HepG2 (cell line): ENCODE results near the gene APOC3. TPM values are rescaled to one million over a fixed set of nuclear protein-coding genes. Genes with fewer than 3 reads are reported as not detected.
A peak's percentile ranks its signal among the peaks of the same experiment; 100 is the strongest.

Source experiments
- AGO1 ChIP-seq: fragments of 200-400 bp; formaldehyde crosslinking; IDR thresholded peaks from 2 replicates; pipeline ENCODE4 v1.6.1; 2017; ENCODE audit warnings: mild to moderate bottlenecking, low read depth, low read length, moderate library complexity; ENCODE audit not compliant: poor library complexity, severe bottlenecking
- KDM4B ChIP-seq: sonication (generic); formaldehyde crosslinking; IDR thresholded peaks from 2 replicates; pipeline ENCODE4 v1.4.0; 2020; ENCODE audit warnings: missing genetic modification reagents
- SP140L ChIP-seq: sonication (generic); formaldehyde crosslinking; IDR thresholded peaks from 2 replicates; pipeline ENCODE4 v1.4.0; 2020; ENCODE audit warnings: missing genetic modification reagents, borderline replicate concordance
- TSC22D2 ChIP-seq: sonication (generic); formaldehyde crosslinking; IDR thresholded peaks from 2 replicates; pipeline ENCODE4 v1.5.1; 2020; ENCODE audit warnings: missing genetic modification reagents, mild to moderate bottlenecking, borderline replicate concordance
- ZNF326 ChIP-seq: sonication (generic); formaldehyde crosslinking; IDR thresholded peaks from 2 replicates; pipeline ENCODE4 v1.4.0; 2020; ENCODE audit warnings: missing genetic modification reagents, borderline replicate concordance
- ZNF430 ChIP-seq: sonication (generic); formaldehyde crosslinking; IDR thresholded peaks from 2 replicates; pipeline ENCODE4 v1.9.0; 2021; ENCODE audit warnings: mild to moderate bottlenecking, missing genetic modification reagents
- ZNF556 ChIP-seq: sonication (generic); formaldehyde crosslinking; IDR thresholded peaks from 2 replicates; pipeline ENCODE4 v1.4.0; 2020; ENCODE audit warnings: mild to moderate bottlenecking, missing genetic modification reagents, borderline replicate concordance
- ZNF703 ChIP-seq: sonication (generic); formaldehyde crosslinking; IDR thresholded peaks from 2 replicates; pipeline ENCODE4 v1.5.1; 2020; ENCODE audit warnings: missing genetic modification reagents, mild to moderate bottlenecking, moderate library complexity, borderline replicate concordance
- ZNF792 ChIP-seq: IDR thresholded peaks from 2 replicates; pipeline ENCODE4 v1.6.1; 2016
- polyA plus RNA-seq, 8 experiments: library from polyadenylated mRNA; depleted of rRNA in 3 of 8; stranded (reverse) in 7 of 8; unstranded in 1 of 8; fragments of >200 nt; fragmentation: Illumina TruSeq in 4 of 8; extraction: Trizol in 4 of 8; gene quantifications; 2 replicates each; pipeline versions ENCODE4 v1.2.1 to v1.2.3, GENCODE V29; 2011 to 2016; ENCODE audit warnings: low read depth in 4 of 8, missing spikeins in 1 of 8, mixed read lengths in 1 of 8; ENCODE audit not compliant: insufficient read depth in 1 of 8
- total RNA-seq, 5 experiments: library from RNA; depleted of rRNA; stranded (reverse); fragments of >200 nt; fragmentation: Illumina TruSeq; extraction: Trizol; gene quantifications; 2 replicates each; pipeline ENCODE4 v1.2.3, GENCODE V29; 2016; ENCODE audit warnings: low read depth in 1 of 5
- TF ChIP-seq, protein P1 (sequence below): sonication (generic); formaldehyde crosslinking; IDR thresholded peaks from 2 replicates; pipeline ENCODE4 v1.4.0; 2020; ENCODE audit warnings: mild to moderate bottlenecking, missing genetic modification reagents
- TF ChIP-seq, protein P2 (sequence below): sonication (generic); formaldehyde crosslinking; conservative IDR thresholded peaks from 2 replicates; pipeline ENCODE4 v1.4.0; 2020; ENCODE audit warnings: missing genetic modification reagents
- TF ChIP-seq, protein P3 (sequence below): sonication (generic); formaldehyde crosslinking; IDR thresholded peaks from 2 replicates; pipeline ENCODE4 v1.5.1; 2020; ENCODE audit warnings: mild to moderate bottlenecking, missing genetic modification reagents, borderline replicate concordance
- TF ChIP-seq, protein P4 (sequence below): IDR thresholded peaks from 2 replicates; pipeline ENCODE4 v1.6.1; 2016; ENCODE audit warnings: missing compliant biosample characterization, missing genetic modification reagents, borderline replicate concordance
- TF ChIP-seq, protein P5 (sequence below): sonication (generic); formaldehyde crosslinking; IDR thresholded peaks from 2 replicates; pipeline ENCODE4 v1.4.0; 2020; ENCODE audit warnings: missing genetic modification reagents
- TF ChIP-seq, protein P6 (sequence below): sonication (generic); formaldehyde crosslinking; IDR thresholded peaks from 2 replicates; pipeline ENCODE4 v1.9.0; 2021; ENCODE audit warnings: missing genetic modification reagents, mild to moderate bottlenecking, borderline replicate concordance
- TF ChIP-seq, protein P7 (sequence below): sonication (generic); formaldehyde crosslinking; IDR thresholded peaks from 2 replicates; pipeline ENCODE4 v1.8.0; 2022; ENCODE audit warnings: mild to moderate bottlenecking, missing genetic modification reagents; ENCODE audit not compliant: insufficient replicate concordance

Gene APOC3
- total and polyA plus RNA-seq, 2 of the 13 experiments (the other 11 are each of a cell fraction or from before 2014, with no cell fraction given) = 314 to 687 TPM

DNA sequence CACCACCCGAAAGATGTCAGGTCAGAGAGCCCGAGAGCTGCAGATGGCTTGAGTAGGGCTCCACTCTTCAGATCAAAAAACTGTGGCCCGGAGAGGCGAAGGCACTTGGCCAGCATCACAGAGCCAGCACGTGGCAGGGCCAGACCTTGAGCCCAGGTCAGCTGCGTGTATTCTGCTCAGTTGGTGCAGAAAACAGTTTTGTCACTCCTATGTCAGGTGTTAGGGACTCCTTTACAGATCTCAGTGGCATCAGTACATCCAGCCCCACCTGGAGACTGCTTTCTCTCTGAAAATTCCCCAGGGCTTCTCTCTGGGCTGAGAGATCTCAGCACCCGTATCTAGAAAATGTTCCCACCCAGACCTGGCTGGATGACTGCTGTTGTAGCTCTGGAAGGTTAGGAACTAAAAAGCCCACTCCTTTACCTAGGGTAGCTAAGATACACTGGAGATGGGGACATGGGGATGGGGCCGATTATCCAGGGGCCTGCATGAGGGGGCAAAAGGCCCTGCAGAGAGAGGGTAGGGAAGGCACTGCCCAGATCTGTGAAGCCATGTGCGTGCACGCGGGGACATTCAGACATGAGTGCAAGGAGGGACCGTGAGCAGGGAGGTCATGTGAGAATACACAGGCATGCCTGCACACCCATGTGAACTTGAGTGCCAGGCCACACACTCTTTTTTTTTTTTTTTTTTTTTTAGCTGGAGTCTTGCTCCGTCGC, 4.3 kb downstream of the APOC3 start (continued):
- TF ChIP-seq, protein P1, sequence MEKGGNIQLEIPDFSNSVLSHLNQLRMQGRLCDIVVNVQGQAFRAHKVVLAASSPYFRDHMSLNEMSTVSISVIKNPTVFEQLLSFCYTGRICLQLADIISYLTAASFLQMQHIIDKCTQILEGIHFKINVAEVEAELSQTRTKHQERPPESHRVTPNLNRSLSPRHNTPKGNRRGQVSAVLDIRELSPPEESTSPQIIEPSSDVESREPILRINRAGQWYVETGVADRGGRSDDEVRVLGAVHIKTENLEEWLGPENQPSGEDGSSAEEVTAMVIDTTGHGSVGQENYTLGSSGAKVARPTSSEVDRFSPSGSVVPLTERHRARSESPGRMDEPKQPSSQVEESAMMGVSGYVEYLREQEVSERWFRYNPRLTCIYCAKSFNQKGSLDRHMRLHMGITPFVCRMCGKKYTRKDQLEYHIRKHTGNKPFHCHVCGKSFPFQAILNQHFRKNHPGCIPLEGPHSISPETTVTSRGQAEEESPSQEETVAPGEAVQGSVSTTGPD (CRISPR knock-in tag) = no peak
- peak; percentile 23; the same call in 1 of the 2 replicates for TF ChIP-seq SP140L
- no peak for TF ChIP-seq TSC22D2
- TF ChIP-seq, protein P2, sequence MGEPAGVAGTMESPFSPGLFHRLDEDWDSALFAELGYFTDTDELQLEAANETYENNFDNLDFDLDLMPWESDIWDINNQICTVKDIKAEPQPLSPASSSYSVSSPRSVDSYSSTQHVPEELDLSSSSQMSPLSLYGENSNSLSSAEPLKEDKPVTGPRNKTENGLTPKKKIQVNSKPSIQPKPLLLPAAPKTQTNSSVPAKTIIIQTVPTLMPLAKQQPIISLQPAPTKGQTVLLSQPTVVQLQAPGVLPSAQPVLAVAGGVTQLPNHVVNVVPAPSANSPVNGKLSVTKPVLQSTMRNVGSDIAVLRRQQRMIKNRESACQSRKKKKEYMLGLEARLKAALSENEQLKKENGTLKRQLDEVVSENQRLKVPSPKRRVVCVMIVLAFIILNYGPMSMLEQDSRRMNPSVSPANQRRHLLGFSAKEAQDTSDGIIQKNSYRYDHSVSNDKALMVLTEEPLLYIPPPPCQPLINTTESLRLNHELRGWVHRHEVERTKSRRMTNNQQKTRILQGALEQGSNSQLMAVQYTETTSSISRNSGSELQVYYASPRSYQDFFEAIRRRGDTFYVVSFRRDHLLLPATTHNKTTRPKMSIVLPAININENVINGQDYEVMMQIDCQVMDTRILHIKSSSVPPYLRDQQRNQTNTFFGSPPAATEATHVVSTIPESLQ (CRISPR knock-in tag) = peak; percentile 82; the same call in 1 of the 2 replicates
- TF ChIP-seq, protein P3, sequence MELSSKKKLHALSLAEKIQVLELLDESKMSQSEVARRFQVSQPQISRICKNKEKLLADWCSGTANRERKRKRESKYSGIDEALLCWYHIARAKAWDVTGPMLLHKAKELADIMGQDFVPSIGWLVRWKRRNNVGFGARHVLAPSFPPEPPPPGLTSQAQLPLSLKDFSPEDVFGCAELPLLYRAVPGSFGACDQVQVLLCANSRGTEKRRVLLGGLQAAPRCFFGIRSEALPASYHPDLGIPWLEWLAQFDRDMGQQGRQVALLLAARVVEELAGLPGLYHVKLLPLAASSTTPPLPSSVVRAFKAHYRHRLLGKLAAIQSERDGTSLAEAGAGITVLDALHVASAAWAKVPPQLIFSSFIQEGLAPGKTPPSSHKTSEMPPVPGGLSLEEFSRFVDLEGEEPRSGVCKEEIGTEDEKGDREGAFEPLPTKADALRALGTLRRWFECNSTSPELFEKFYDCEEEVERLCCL = peak; percentile 60; the same call in 1 of the 2 replicates
- peak; percentile 55; the same call in 1 of the 2 replicates for TF ChIP-seq ZNF556 (CRISPR knock-in tag)
- TF ChIP-seq, protein P4, sequence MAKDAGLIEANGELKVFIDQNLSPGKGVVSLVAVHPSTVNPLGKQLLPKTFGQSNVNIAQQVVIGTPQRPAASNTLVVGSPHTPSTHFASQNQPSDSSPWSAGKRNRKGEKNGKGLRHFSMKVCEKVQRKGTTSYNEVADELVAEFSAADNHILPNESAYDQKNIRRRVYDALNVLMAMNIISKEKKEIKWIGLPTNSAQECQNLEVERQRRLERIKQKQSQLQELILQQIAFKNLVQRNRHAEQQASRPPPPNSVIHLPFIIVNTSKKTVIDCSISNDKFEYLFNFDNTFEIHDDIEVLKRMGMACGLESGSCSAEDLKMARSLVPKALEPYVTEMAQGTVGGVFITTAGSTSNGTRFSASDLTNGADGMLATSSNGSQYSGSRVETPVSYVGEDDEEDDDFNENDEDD (CRISPR knock-in tag) = peak; percentile 89; the same call in 1 of the 2 replicates
- TF ChIP-seq, protein P5, sequence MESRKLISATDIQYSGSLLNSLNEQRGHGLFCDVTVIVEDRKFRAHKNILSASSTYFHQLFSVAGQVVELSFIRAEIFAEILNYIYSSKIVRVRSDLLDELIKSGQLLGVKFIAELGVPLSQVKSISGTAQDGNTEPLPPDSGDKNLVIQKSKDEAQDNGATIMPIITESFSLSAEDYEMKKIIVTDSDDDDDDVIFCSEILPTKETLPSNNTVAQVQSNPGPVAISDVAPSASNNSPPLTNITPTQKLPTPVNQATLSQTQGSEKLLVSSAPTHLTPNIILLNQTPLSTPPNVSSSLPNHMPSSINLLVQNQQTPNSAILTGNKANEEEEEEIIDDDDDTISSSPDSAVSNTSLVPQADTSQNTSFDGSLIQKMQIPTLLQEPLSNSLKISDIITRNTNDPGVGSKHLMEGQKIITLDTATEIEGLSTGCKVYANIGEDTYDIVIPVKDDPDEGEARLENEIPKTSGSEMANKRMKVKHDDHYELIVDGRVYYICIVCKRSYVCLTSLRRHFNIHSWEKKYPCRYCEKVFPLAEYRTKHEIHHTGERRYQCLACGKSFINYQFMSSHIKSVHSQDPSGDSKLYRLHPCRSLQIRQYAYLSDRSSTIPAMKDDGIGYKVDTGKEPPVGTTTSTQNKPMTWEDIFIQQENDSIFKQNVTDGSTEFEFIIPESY = peak; percentile 62; the same call in 1 of the 2 replicates
- peak; percentile 71 for TF ChIP-seq ZNF792 (CRISPR knock-in tag)
- TF ChIP-seq, protein P6, sequence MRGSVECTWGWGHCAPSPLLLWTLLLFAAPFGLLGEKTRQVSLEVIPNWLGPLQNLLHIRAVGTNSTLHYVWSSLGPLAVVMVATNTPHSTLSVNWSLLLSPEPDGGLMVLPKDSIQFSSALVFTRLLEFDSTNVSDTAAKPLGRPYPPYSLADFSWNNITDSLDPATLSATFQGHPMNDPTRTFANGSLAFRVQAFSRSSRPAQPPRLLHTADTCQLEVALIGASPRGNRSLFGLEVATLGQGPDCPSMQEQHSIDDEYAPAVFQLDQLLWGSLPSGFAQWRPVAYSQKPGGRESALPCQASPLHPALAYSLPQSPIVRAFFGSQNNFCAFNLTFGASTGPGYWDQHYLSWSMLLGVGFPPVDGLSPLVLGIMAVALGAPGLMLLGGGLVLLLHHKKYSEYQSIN (CRISPR knock-in tag) = no peak
- TF ChIP-seq ZNF703 (CRISPR knock-in tag) = 0 out of 2 replicates have a peak, but pooled peaks have one; percentile 63
- peak; percentile 66; the same call in 1 of the 2 replicates for TF ChIP-seq ZNF326 (CRISPR knock-in tag)
- TF ChIP-seq ZNF430 (CRISPR knock-in tag) = 0 out of 2 replicates have a peak, but pooled peaks have one; percentile 88
- TF ChIP-seq KDM4B (CRISPR knock-in tag) = peak; percentile 84; the same call in 1 of the 2 replicates
- TF ChIP-seq, protein P7, sequence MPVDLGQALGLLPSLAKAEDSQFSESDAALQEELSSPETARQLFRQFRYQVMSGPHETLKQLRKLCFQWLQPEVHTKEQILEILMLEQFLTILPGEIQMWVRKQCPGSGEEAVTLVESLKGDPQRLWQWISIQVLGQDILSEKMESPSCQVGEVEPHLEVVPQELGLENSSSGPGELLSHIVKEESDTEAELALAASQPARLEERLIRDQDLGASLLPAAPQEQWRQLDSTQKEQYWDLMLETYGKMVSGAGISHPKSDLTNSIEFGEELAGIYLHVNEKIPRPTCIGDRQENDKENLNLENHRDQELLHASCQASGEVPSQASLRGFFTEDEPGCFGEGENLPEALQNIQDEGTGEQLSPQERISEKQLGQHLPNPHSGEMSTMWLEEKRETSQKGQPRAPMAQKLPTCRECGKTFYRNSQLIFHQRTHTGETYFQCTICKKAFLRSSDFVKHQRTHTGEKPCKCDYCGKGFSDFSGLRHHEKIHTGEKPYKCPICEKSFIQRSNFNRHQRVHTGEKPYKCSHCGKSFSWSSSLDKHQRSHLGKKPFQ = no peak
- peak; percentile 97 for TF ChIP-seq AGO1
